PC-9 (cell line): Measurements from ENCODE around the gene RYR1. TPM values are rescaled to one million over a fixed set of nuclear protein-coding genes. Genes with fewer than 3 reads are reported as not detected.
"Not testable (repeated sequence)": the region's sequence is repeated elsewhere in the genome, so short reads cannot be mapped to it uniquely, and the experiment has no call there.

Experiments used
- BruUV-seq: library from RNA; stranded (reverse); fragments of 400-500 nt; replicated peaks from 2 replicates; lab custom pipeline; 2021; lab: Mats Ljungman, UMichigan
- CTCF ChIA-PET: fragments of 300-600 bp; sonication (Branson Sonifier 250); formaldehyde crosslinking; loops from one replicate; lab custom pipeline; 2022; ENCODE audit warnings: antibody characterized with exemption; lab: Charles Lee
- POLR2A ChIA-PET: fragments of 300-600 bp; sonication (Branson Sonifier 250); formaldehyde crosslinking; loops from one replicate; lab custom pipeline; 2022; ENCODE audit warnings: antibody characterized with exemption; ENCODE audit not compliant: unreplicated experiment; lab: Charles Lee
- DNase-seq, 2 experiments: peaks; one replicate each; pipeline versions ENCODE4 v3.0.0 to v3.0.0-alpha.2; 2015 to 2022; ENCODE audit warnings: mixed read lengths in 1 of 2
- H2AFZ ChIP-seq: fragments of 200-600 bp; sonication (generic); 2 replicates; pipeline ENCODE4 v1.8.1; 2017; ENCODE audit warnings: antibody characterized with exemption
- H3F3A ChIP-seq: fragments of 200-600 bp; sonication (generic); 2 replicates; pipeline ENCODE4 v1.8.1; 2017; ENCODE audit warnings: antibody characterized with exemption, mild to moderate bottlenecking, low read depth; ENCODE audit not compliant: insufficient read depth
- H3K27ac ChIP-seq: fragments of 200-600 bp; sonication (generic); 2 replicates; pipeline ENCODE4 v1.6.1; 2016; ENCODE audit warnings: mixed run types
- H3K27me3 ChIP-seq: fragments of 200-600 bp; sonication (generic); 2 replicates; pipeline ENCODE4 v1.6.1; 2016; ENCODE audit warnings: low read depth, mixed run types; ENCODE audit not compliant: insufficient read depth
- H3K36me3 ChIP-seq: fragments of 200-600 bp; sonication (generic); 2 replicates; pipeline ENCODE4 v1.6.1; 2016; ENCODE audit warnings: low read depth, mixed run types
- H3K4me1 ChIP-seq: fragments of 200-600 bp; sonication (generic); replicated peaks from 2 replicates; pipeline ENCODE4 v1.6.1; 2016; ENCODE audit warnings: mixed run types; ENCODE audit not compliant: insufficient read depth
- H3K4me2 ChIP-seq: fragments of 200-600 bp; sonication (generic); 2 replicates; pipeline ENCODE4 v1.6.1; 2017; ENCODE audit warnings: mixed run types
- H3K4me3 ChIP-seq: fragments of 200-600 bp; sonication (generic); 2 replicates; pipeline ENCODE4 v1.6.1; 2016; ENCODE audit warnings: mixed run types
- H3K79me2 ChIP-seq: fragments of 200-600 bp; sonication (generic); 2 replicates; pipeline ENCODE4 v1.6.1; 2017; ENCODE audit warnings: low read depth, mixed run types
- H3K9me2 ChIP-seq: fragments of 200-600 bp; sonication (generic); 2 replicates; pipeline ENCODE4 v1.8.1; 2017; ENCODE audit warnings: mild to moderate bottlenecking; ENCODE audit not compliant: insufficient read depth
- H3K9me3 ChIP-seq: fragments of 200-600 bp; sonication (generic); 2 replicates; pipeline ENCODE4 v1.8.1; 2016; ENCODE audit warnings: low read depth; ENCODE audit not compliant: insufficient read depth
- H4K20me1 ChIP-seq: fragments of 200-600 bp; sonication (generic); 2 replicates; pipeline ENCODE4 v1.8.1; 2017; ENCODE audit not compliant: insufficient read depth
- EZH2 ChIP-seq: fragments of 200-600 bp; sonication (generic); IDR thresholded peaks from 2 replicates; pipeline ENCODE4 v1.8.0; 2017; ENCODE audit warnings: antibody characterized with exemption, low read depth
- intact Hi-C: fragments of 100-400 bp; cut with micrococcal nuclease; formaldehyde crosslinking; loops from one replicate; pipeline ENCODE4 v1.10.0; 2022; ENCODE audit not compliant: unreplicated experiment
- total RNA-seq: library from RNA; stranded (reverse); gene quantifications from 2 replicates; pipeline ENCODE4 v1.2.3, GENCODE V29; 2021
- TF ChIP-seq, protein P1 (sequence below): fragments of 200-600 bp; sonication (generic); conservative IDR thresholded peaks from 2 replicates; pipeline ENCODE4 v1.6.1; 2017; ENCODE audit warnings: mixed run types, antibody characterized with exemption, mild to moderate bottlenecking, moderate library complexity

RYR1 gene
- total RNA-seq, 1 experiment from 2014 or later, result 1.0 TPM

DNA sequence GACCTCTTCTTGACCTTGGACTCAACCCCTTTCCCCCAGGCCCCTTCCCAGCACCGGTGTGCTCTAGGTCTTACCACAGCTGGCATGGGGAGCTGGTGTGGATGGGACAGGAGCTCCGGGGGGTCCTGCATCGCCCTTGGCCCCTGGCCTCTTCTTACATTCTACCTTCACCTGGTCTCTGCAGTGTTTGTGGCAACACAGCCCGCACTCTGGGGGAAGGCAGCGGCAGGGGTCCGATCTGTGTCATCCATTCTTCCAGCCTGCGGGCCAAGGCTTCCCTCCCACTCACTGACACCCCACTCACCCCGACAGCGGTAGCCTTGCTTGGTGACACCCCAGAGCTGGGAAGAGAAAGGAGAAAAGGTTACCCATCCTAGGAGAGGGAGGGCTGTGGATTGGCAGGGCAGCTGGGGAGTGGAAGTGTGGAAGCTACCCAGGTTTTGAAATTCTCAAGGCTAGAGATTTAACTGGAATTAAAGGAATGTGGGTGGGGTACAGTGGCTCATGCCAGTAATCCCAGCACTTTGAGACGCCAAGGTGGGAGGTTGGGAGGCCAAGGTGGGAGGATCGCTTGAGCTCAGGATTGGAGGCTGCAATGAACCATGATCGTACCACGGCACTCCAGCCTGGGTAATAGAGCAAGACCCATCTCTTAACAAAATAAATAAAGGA is 22.3 kb upstream of the RYR1 start:
- Histone ChIP-seq H3K4me2 (no peak overlapping the region), H3F3A (no peaks in the 10 kb centered on the region), H3K9me3 (no peaks in the 10 kb centered on the region), H3K79me2 (no peaks in the 10 kb centered on the region), H3K36me3 (no peaks in the 10 kb centered on the region), H3K27ac (no peak overlapping the region), H4K20me1 (no peaks in the 10 kb centered on the region), H3K4me1 (no peaks in the 10 kb centered on the region), H3K9me2 (no peaks in the 10 kb centered on the region), H3K27me3 (no peaks in the 10 kb centered on the region), H2AFZ (no peak overlapping the region), H3K4me3 (no peak overlapping the region)
- intact Hi-C loops, result no loop called here
- CTCF ChIA-PET, result no interaction called here
- POLR2A ChIA-PET, result no interaction called here
- BruUV-seq, result no TSS peak
- DNase-seq, result no peak
- TF ChIP-seq, protein P1, sequence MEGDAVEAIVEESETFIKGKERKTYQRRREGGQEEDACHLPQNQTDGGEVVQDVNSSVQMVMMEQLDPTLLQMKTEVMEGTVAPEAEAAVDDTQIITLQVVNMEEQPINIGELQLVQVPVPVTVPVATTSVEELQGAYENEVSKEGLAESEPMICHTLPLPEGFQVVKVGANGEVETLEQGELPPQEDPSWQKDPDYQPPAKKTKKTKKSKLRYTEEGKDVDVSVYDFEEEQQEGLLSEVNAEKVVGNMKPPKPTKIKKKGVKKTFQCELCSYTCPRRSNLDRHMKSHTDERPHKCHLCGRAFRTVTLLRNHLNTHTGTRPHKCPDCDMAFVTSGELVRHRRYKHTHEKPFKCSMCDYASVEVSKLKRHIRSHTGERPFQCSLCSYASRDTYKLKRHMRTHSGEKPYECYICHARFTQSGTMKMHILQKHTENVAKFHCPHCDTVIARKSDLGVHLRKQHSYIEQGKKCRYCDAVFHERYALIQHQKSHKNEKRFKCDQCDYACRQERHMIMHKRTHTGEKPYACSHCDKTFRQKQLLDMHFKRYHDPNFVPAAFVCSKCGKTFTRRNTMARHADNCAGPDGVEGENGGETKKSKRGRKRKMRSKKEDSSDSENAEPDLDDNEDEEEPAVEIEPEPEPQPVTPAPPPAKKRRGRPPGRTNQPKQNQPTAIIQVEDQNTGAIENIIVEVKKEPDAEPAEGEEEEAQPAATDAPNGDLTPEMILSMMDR, result no peak
- TF ChIP-seq EZH2, result no peak

DNA sequence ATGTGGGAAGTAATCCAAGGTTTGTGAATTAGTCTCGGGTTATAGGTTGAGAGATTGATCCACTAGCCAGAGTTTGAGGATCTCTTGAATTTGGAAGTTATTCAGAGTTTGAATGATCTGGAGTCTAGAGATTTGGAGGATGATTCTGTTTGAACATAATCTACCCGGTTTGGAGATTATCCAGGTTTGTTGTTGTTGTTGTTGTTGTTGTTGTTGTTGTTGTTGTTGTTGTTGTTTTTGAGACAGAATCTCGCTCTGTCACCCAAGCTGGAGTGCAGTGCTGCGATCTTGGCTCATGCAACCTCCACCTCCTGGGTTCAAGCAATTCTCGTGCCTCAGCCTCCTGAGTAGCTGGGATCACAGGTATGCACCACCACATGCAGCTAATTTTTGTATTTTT is 21.6 kb upstream of the RYR1 start:
- DNase-seq, H3K4me2 ChIP-seq, BruUV-seq: not testable (repeated sequence)

DNA sequence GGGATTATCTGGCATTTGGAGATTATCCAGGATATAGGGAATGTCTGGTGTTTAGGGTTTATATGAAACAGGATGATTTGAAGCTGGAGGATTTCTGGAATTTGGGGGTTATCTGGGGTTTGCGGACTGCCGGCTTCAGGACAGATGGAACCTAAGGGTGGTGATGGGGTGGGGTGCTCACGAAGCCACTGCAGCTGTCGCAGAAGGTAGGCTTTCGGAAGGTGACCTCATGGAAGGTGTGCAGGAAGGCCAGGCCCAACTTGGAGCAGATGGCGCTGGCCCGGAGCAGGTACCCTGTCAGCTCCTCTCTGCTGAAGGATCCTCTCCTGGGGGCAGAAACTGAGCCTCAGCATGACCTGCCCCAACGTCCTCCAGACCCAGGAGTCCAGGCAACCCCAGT is 21.0 kb upstream of the RYR1 start:
- DNase-seq, result no peak
- CTCF ChIA-PET, result no interaction called here

More for the DNA sequence above, 21.6 kb upstream of the RYR1 start:
- H3F3A ChIP-seq, H3K9me2 ChIP-seq, H3K4me1 ChIP-seq, H3K27ac ChIP-seq, H3K36me3 ChIP-seq, H3K79me2 ChIP-seq, intact Hi-C loops, H3K4me3 ChIP-seq, H3K9me3 ChIP-seq, H4K20me1 ChIP-seq, POLR2A ChIA-PET, H3K27me3 ChIP-seq, H2AFZ ChIP-seq: not testable (repeated sequence)
- CTCF ChIA-PET, result interaction anchor here (0.6 kb wide), 1 partner anchor 22 kb away, joined by 3 read pairs; no protein-coding TSS in a partner anchor

More for the DNA sequence above, 21.0 kb upstream of the RYR1 start:
- Histone ChIP-seq H4K20me1 (no peaks in the 10 kb centered on the region), H3K27me3 (no peaks in the 10 kb centered on the region), H3K9me3 (no peaks in the 10 kb centered on the region), H3F3A (peaks cover 3% of the 10 kb centered on the region; the same call in 1 of the 2 replicates), H3K9me2 (no peaks in the 10 kb centered on the region), H3K27ac (no peak overlapping the region), H2AFZ (no peak overlapping the region), H3K4me1 (peaks cover 3% of the 10 kb centered on the region; the same call in 1 of the 2 replicates), H3K36me3 (no peaks in the 10 kb centered on the region), H3K4me3 (no peak overlapping the region), H3K79me2 (no peaks in the 10 kb centered on the region), H3K4me2 (no peak overlapping the region)
- no peak for TF ChIP-seq EZH2
- TF ChIP-seq, protein P1, result no peak
- intact Hi-C loops, result no loop called here
- no TSS peak for BruUV-seq
- POLR2A ChIA-PET, result no interaction called here
